HepG2 (cell line): ENCODE measurements around the gene PDP2. TPM values are rescaled to one million over a fixed set of nuclear protein-coding genes. Genes with fewer than 3 reads are reported as not detected.

Experiments used
- BCL6 ChIP-seq: IDR thresholded peaks from 2 replicates; pipeline ENCODE4 v1.6.1; 2016; ENCODE audit warnings: missing genetic modification reagents, missing compliant biosample characterization
- BORCS8-MEF2B ChIP-seq: sonication (generic); formaldehyde crosslinking; IDR thresholded peaks from 2 replicates; pipeline ENCODE4 v1.8.0; 2022; ENCODE audit warnings: mild to moderate bottlenecking, missing genetic modification reagents
- CBX1 ChIP-seq: IDR thresholded peaks from one replicate; pipeline ENCODE4 v1.6.1; 2016; ENCODE audit warnings: antibody characterized with exemption, low read depth
- ELF1 ChIP-seq: sonication (generic); formaldehyde crosslinking; IDR thresholded peaks from 2 replicates; pipeline ENCODE4 v1.4.0; 2020; ENCODE audit warnings: missing genetic modification reagents
- FOXM1 ChIP-seq: sonication (generic); formaldehyde crosslinking; IDR thresholded peaks from 2 replicates; pipeline ENCODE4 v1.5.0; 2020; ENCODE audit warnings: missing genetic modification reagents
- HDAC6 ChIP-seq: fragments of 200-600 bp; sonication (generic); IDR thresholded peaks from 2 replicates; pipeline ENCODE4 v1.7.0; 2017; ENCODE audit warnings: mild to moderate bottlenecking, antibody characterized with exemption, low read length, low read depth
- HNF4G ChIP-seq, 2 experiments: sonication (generic) in 1 of 2; formaldehyde crosslinking in 1 of 2; IDR thresholded peaks; 2 replicates each; pipeline versions ENCODE4 v1.4.0 to v1.6.1; 2011 to 2020; ENCODE audit warnings: borderline replicate concordance in 2 of 2, low read depth in 2 of 2, mild to moderate bottlenecking in 2 of 2, low read length in 1 of 2, missing genetic modification reagents in 1 of 2, moderate library complexity in 1 of 2
- KLF6 ChIP-seq: IDR thresholded peaks from 2 replicates; pipeline ENCODE4 v1.8.0; 2016; ENCODE audit warnings: missing biosample characterization, missing genetic modification reagents
- MAFG ChIP-seq: sonication (generic); formaldehyde crosslinking; IDR thresholded peaks from 2 replicates; pipeline ENCODE4 v1.5.1; 2020; ENCODE audit warnings: mild to moderate bottlenecking, missing genetic modification reagents
- MAFK ChIP-seq, 2 experiments: IDR thresholded peaks in 1 of 2; conservative IDR thresholded peaks in 1 of 2; 2 replicates each; pipeline ENCODE4 v1.6.1; 2011; ENCODE audit warnings: improper control_type of control experiment in 2 of 2, low read length in 2 of 2
- MEIS1 ChIP-seq: sonication (generic); formaldehyde crosslinking; IDR thresholded peaks from 2 replicates; pipeline ENCODE4 v1.9.0; 2021; ENCODE audit warnings: mild to moderate bottlenecking, missing genetic modification reagents, moderate library complexity, borderline replicate concordance
- NFAT5 ChIP-seq: sonication (generic); formaldehyde crosslinking; IDR thresholded peaks from 2 replicates; pipeline ENCODE4 v1.4.0; 2020; ENCODE audit warnings: missing genetic modification reagents
- PAX8 ChIP-seq: sonication (generic); formaldehyde crosslinking; IDR thresholded peaks from 2 replicates; pipeline ENCODE4 v1.8.0; 2022; ENCODE audit warnings: mild to moderate bottlenecking, missing genetic modification reagents, borderline replicate concordance
- PCBP1 ChIP-seq: fragments of 200-400 bp; formaldehyde crosslinking; IDR thresholded peaks from 2 replicates; pipeline ENCODE4 v1.6.1; 2017; ENCODE audit warnings: mild to moderate bottlenecking, low read depth, low read length, borderline replicate concordance
- RFXANK ChIP-seq: IDR thresholded peaks from 2 replicates; pipeline ENCODE4 v1.6.1; 2016
- ZBTB38 ChIP-seq: sonication (generic); formaldehyde crosslinking; IDR thresholded peaks from 2 replicates; pipeline ENCODE4 v1.5.1; 2020; ENCODE audit warnings: mild to moderate bottlenecking, missing genetic modification reagents
- ZC3H13 ChIP-seq: sonication (generic); formaldehyde crosslinking; IDR thresholded peaks from 2 replicates; pipeline ENCODE4 v1.8.1; 2023; ENCODE audit warnings: mild to moderate bottlenecking, missing genetic modification reagents, moderate library complexity
- ZNF207 ChIP-seq: fragments of 450-650 bp; IDR thresholded peaks from 2 replicates; pipeline ENCODE4 v1.6.1; 2016; ENCODE audit warnings: antibody characterized with exemption, borderline replicate concordance
- ZNF24 ChIP-seq: fragments of 450-650 bp; IDR thresholded peaks from 2 replicates; pipeline ENCODE4 v1.6.1; 2017; ENCODE audit warnings: antibody characterized with exemption, mild to moderate bottlenecking
- ZNF687 ChIP-seq: sonication (generic); formaldehyde crosslinking; IDR thresholded peaks from 2 replicates; pipeline ENCODE4 v1.5.1; 2020; ENCODE audit warnings: mild to moderate bottlenecking, missing genetic modification reagents, moderate library complexity
- ZNF703 ChIP-seq: sonication (generic); formaldehyde crosslinking; IDR thresholded peaks from 2 replicates; pipeline ENCODE4 v1.5.1; 2020; ENCODE audit warnings: missing genetic modification reagents, mild to moderate bottlenecking, moderate library complexity, borderline replicate concordance
- polyA plus RNA-seq, 8 experiments: library from polyadenylated mRNA; depleted of rRNA in 3 of 8; stranded (reverse) in 7 of 8; unstranded in 1 of 8; fragments of >200 nt; fragmentation: Illumina TruSeq in 4 of 8; extraction: Trizol in 4 of 8; gene quantifications; 2 replicates each; pipeline versions ENCODE4 v1.2.1 to v1.2.3, GENCODE V29; 2011 to 2016; ENCODE audit warnings: low read depth in 4 of 8, missing spikeins in 1 of 8, mixed read lengths in 1 of 8; ENCODE audit not compliant: insufficient read depth in 1 of 8
- total RNA-seq, 5 experiments: library from RNA; depleted of rRNA; stranded (reverse); fragments of >200 nt; fragmentation: Illumina TruSeq; extraction: Trizol; gene quantifications; 2 replicates each; pipeline ENCODE4 v1.2.3, GENCODE V29; 2016; ENCODE audit warnings: low read depth in 1 of 5

The PDP2 gene
- total and polyA plus RNA-seq, 2 of the 13 experiments (the other 11 are each of a cell fraction or from before 2014, with no cell fraction given): 12.8 to 15.8 TPM

GRCh38 chr16:66924527-66925321, 44.4 kb downstream of the PDP2 start (continued):
- TF ChIP-seq PAX8 (CRISPR knock-in tag): no peak
- TF ChIP-seq BORCS8-MEF2B: peak; percentile 41; the same call in 1 of the 2 replicates
- TF ChIP-seq PCBP1: no peak
- TF ChIP-seq MAFK (conservative IDR thresholded peaks at IDR 0.05 in 1 of 2, IDR thresholded peaks at IDR 0.05 in 1 of 2; ENCODE audit: low read length in 2 of 2): no peak
- TF ChIP-seq ZNF24: no peak
- no peak for TF ChIP-seq BCL6 (CRISPR knock-in tag)
- TF ChIP-seq CBX1: no peak
- 0 out of 2 replicates have a peak, but pooled peaks have one; percentile 18 for TF ChIP-seq ZC3H13 (CRISPR knock-in tag)
- no peak for TF ChIP-seq FOXM1 (CRISPR knock-in tag)
- no peak for TF ChIP-seq KLF6 (CRISPR knock-in tag)
- TF ChIP-seq HNF4G (IDR thresholded peaks at IDR 0.05; ENCODE audit: borderline replicate concordance, low read depth, low read length): no peak
- 0 out of 2 replicates have a peak, but pooled peaks have one; percentile 27 for TF ChIP-seq HNF4G (CRISPR knock-in tag; IDR thresholded peaks at IDR 0.05; ENCODE audit: borderline replicate concordance, low read depth)
- TF ChIP-seq ZNF207: no peak
- no peak for TF ChIP-seq RFXANK (CRISPR knock-in tag)
- TF ChIP-seq HDAC6: no peak
- TF ChIP-seq NFAT5 (CRISPR knock-in tag): 0 out of 2 replicates have a peak, but pooled peaks have one; percentile 53
- no peak for TF ChIP-seq ELF1 (CRISPR knock-in tag)
- no peak for TF ChIP-seq ZNF703 (CRISPR knock-in tag)
- peak; percentile 66 for TF ChIP-seq ZNF687
- TF ChIP-seq MAFG (CRISPR knock-in tag): no peak
- no peak for TF ChIP-seq MEIS1 (CRISPR knock-in tag)
- TF ChIP-seq ZBTB38 (CRISPR knock-in tag): no peak; the same call in 1 of the 2 replicates
